Activated CD4-positive, alpha-beta T cell treated with anti-CD3 and anti-CD28 coated beads for 48 hours (primary cell): ENCODE results near the gene ACVRL1.

Experiments used
- DNase-seq: peaks from one replicate; pipeline ENCODE4 v3.0.0-alpha.2; 2020

The ACVRL1 gene

GRCh38 chr12:51900323-51900889 is 6.9 kb upstream of the ACVRL1 start:
- DNase-seq = no peak

- no peak for DNase-seq
Observed at GRCh38 chr12:51901121-51901817, 6.0 kb upstream of the ACVRL1 start.

GRCh38 chr12:51901881-51902280 is 5.4 kb upstream of the ACVRL1 start:
- DNase-seq = no peak

- no peak for DNase-seq
Observed at GRCh38 chr12:51904951-51905470, 2.3 kb upstream of the ACVRL1 start.

- DNase-seq = no peak
Observed at GRCh38 chr12:51905471-51906429, 1.6 kb upstream of the ACVRL1 start.

- DNase-seq = no peak
Observed at GRCh38 chr12:51906430-51907082, 748 bp upstream of the ACVRL1 start.

GRCh38 chr12:51907856-51908425 is 637 bp downstream of the ACVRL1 start:
- no peak for DNase-seq

- no peak for DNase-seq
Observed at GRCh38 chr12:51908876-51909592, 1.7 kb downstream of the ACVRL1 start.

- no peak for DNase-seq
Observed at GRCh38 chr12:51910168-51910567, 2.9 kb downstream of the ACVRL1 start.

- DNase-seq = no peak
Observed at GRCh38 chr12:51910691-51911090, 3.4 kb downstream of the ACVRL1 start.

- DNase-seq = no peak
Observed at GRCh38 chr12:51911307-51911706, 4.0 kb downstream of the ACVRL1 start.

GRCh38 chr12:51911788-51912711 is 4.7 kb downstream of the ACVRL1 start:
- no peak for DNase-seq

GRCh38 chr12:51913071-51914033 is 6.0 kb downstream of the ACVRL1 start:
- DNase-seq = no peak

- no peak for DNase-seq
Observed at GRCh38 chr12:51914034-51914923, 7.0 kb downstream of the ACVRL1 start.

GRCh38 chr12:51915003-51915625 is 7.8 kb downstream of the ACVRL1 start:
- no peak for DNase-seq

GRCh38 chr12:51915951-51916350 is 8.6 kb downstream of the ACVRL1 start:
- DNase-seq = no peak

GRCh38 chr12:51917041-51917590 is 9.8 kb downstream of the ACVRL1 start:
- DNase-seq = no peak
